Breast epithelium (tissue), 3 donors: ENCODE results near the gene CTNNBIP1.

ENCODE experiments used
- POLR2A ChIP-seq: fragments of 450-650 bp; IDR thresholded peaks from one replicate; pipeline ENCODE4 v1.6.1; 2016; ENCODE audit warnings: antibody characterized with exemption, mild to moderate bottlenecking, moderate library complexity
- TF ChIP-seq, protein P1 (sequence below), 3 donors: fragments of 450-650 bp; IDR thresholded peaks; one replicate each; pipeline ENCODE4 v1.5.1; 2016 to 2017; ENCODE audit warnings: antibody characterized with exemption in 3 of 3, mild to moderate bottlenecking in 3 of 3, moderate library complexity in 3 of 3

DNA sequence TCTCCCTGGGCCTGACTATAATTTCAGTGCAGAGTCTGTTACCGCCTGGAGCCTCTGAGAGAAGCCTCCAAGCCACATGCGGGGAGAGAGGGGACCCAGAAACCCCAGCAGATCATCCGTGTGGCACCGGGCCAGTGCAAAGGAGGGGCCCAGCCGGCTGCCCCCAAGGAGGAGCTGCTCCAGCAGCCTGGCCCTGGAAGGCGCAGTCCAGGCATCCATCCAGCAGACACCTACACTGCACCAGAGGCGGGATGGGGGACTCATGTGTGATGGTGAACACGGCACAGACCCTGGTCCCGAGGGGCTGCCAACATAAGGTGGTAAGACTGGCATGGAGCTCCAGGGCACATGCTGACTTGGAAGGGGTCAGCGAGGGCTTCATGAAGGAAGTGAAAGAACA is 46.7 kb downstream of the CTNNBIP1 start:
- no peak for TF ChIP-seq POLR2A
- TF ChIP-seq, protein P1, sequence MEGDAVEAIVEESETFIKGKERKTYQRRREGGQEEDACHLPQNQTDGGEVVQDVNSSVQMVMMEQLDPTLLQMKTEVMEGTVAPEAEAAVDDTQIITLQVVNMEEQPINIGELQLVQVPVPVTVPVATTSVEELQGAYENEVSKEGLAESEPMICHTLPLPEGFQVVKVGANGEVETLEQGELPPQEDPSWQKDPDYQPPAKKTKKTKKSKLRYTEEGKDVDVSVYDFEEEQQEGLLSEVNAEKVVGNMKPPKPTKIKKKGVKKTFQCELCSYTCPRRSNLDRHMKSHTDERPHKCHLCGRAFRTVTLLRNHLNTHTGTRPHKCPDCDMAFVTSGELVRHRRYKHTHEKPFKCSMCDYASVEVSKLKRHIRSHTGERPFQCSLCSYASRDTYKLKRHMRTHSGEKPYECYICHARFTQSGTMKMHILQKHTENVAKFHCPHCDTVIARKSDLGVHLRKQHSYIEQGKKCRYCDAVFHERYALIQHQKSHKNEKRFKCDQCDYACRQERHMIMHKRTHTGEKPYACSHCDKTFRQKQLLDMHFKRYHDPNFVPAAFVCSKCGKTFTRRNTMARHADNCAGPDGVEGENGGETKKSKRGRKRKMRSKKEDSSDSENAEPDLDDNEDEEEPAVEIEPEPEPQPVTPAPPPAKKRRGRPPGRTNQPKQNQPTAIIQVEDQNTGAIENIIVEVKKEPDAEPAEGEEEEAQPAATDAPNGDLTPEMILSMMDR (IDR thresholded peaks at IDR 0.05) = no peak
